ENCODE data around the gene SLC16A13. TPM values are rescaled to one million over a fixed set of nuclear protein-coding genes. Genes with fewer than 3 reads are reported as not detected.
A peak's percentile ranks its signal among the peaks of the same experiment; 100 is the strongest.

Gene SLC16A13
- total RNA-seq, 1 donor from 2014 or later: 11.1 TPM

- no peak for TF ChIP-seq CTCF (conservative IDR thresholded peaks at IDR 0.05)
- Mint-ChIP-seq H3K9me3 (no peaks in the 10 kb centered on the region), H3K27me3 (ENCODE audit: low read depth) (peaks cover 10% of the 10 kb centered on the region), H3K36me3 (ENCODE audit: low read depth) (no peaks in the 10 kb centered on the region), H3K27ac (ENCODE audit: unreplicated experiment) (peak overlapping the region; percentile 27), H3K4me1 (peaks cover 74% of the 10 kb centered on the region), H3K4me3 (peak overlapping the region; percentile 91)
- no peak for DNase-seq (ENCODE audit: low read depth, low spot score)
Measured at GRCh38 chr17:7016418-7016817, 19.4 kb upstream of the SLC16A13 start.

- H3K27me3 Mint-ChIP-seq (ENCODE audit: low read depth): peaks cover 18% of the 10 kb centered on the region
- H3K4me3 Mint-ChIP-seq: peak overlapping the region; percentile 91
- H3K9me3 Mint-ChIP-seq: no peaks in the 10 kb centered on the region
- no peak for TF ChIP-seq CTCF (conservative IDR thresholded peaks at IDR 0.05)
- no peaks in the 10 kb centered on the region for H3K36me3 Mint-ChIP-seq (ENCODE audit: low read depth)
- no peak overlapping the region for H3K27ac Mint-ChIP-seq (ENCODE audit: unreplicated experiment)
- no peak for DNase-seq (ENCODE audit: low read depth, low spot score)
- H3K4me1 Mint-ChIP-seq: peaks cover 69% of the 10 kb centered on the region
Measured at GRCh38 chr17:7016886-7017826, 18.7 kb upstream of the SLC16A13 start.

GRCh38 chr17:7017827-7018200, 18.0 kb upstream of the SLC16A13 start:
- H3K4me3 Mint-ChIP-seq: peak overlapping the region; percentile 91
- H3K36me3 Mint-ChIP-seq (ENCODE audit: low read depth): no peaks in the 10 kb centered on the region
- H3K4me1 Mint-ChIP-seq: peaks cover 70% of the 10 kb centered on the region
- no peaks in the 10 kb centered on the region for H3K9me3 Mint-ChIP-seq
- TF ChIP-seq CTCF (conservative IDR thresholded peaks at IDR 0.05): no peak
- DNase-seq (ENCODE audit: low read depth, low spot score): no peak
- peaks cover 24% of the 10 kb centered on the region for H3K27me3 Mint-ChIP-seq (ENCODE audit: low read depth)
- H3K27ac Mint-ChIP-seq (ENCODE audit: unreplicated experiment): no peak overlapping the region

- Mint-ChIP-seq H3K4me3 (peak overlapping the region; percentile 73), H3K36me3 (ENCODE audit: low read depth) (no peaks in the 10 kb centered on the region), H3K4me1 (peaks cover 70% of the 10 kb centered on the region), H3K9me3 (no peaks in the 10 kb centered on the region), H3K27ac (ENCODE audit: unreplicated experiment) (no peak overlapping the region), H3K27me3 (ENCODE audit: low read depth) (peaks cover 31% of the 10 kb centered on the region)
- TF ChIP-seq CTCF (conservative IDR thresholded peaks at IDR 0.05): no peak
- DNase-seq (ENCODE audit: low read depth, low spot score): no peak
Measured at GRCh38 chr17:7018331-7018964, 17.4 kb upstream of the SLC16A13 start.

GRCh38 chr17:7019367-7019766, 16.4 kb upstream of the SLC16A13 start:
- peaks cover 62% of the 10 kb centered on the region for H3K4me1 Mint-ChIP-seq
- TF ChIP-seq CTCF (conservative IDR thresholded peaks at IDR 0.05): no peak
- H3K27ac Mint-ChIP-seq (ENCODE audit: unreplicated experiment): no peak overlapping the region
- H3K9me3 Mint-ChIP-seq: no peaks in the 10 kb centered on the region
- H3K4me3 Mint-ChIP-seq: no peak overlapping the region
- H3K36me3 Mint-ChIP-seq (ENCODE audit: low read depth): no peaks in the 10 kb centered on the region
- DNase-seq (ENCODE audit: low read depth, low spot score): no peak
- H3K27me3 Mint-ChIP-seq (ENCODE audit: low read depth): peaks cover 40% of the 10 kb centered on the region
